H1 (cell line): ENCODE measurements around the gene SLC19A3. TPM values are rescaled to one million over a fixed set of nuclear protein-coding genes. Genes with fewer than 3 reads are reported as not detected.

Source experiments
- CTCF ChIA-PET: fragments of 300-600 bp; sonication (Branson Sonifier 250); formaldehyde crosslinking; loops from one replicate; lab custom pipeline; 2021; ENCODE audit not compliant: partially characterized antibody; lab: Charles Lee
- POLR2A ChIA-PET: fragments of 300-600 bp; sonication (Branson Sonifier 250); formaldehyde crosslinking; loops from one replicate; lab custom pipeline; 2021; ENCODE audit warnings: inconsistent platforms; ENCODE audit not compliant: partially characterized antibody; lab: Charles Lee
- DNase-seq, 2 experiments: peaks; one replicate each; pipeline versions ENCODE4 v3.0.0 to v3.0.0-alpha.2; 2010 to 2022; ENCODE audit warnings: low spot score in 2 of 2, low read depth in 1 of 2, mixed read lengths in 1 of 2
- FAIRE-seq: peaks from 2 replicates; lab custom pipeline; 2011; peaks lifted over from hg19 to GRCh38; lab: Jason Lieb, UNC
- H2AFZ ChIP-seq: 2 replicates; pipeline ENCODE4 v1.8.1; 2012; ENCODE audit warnings: low read length, inconsistent platforms
- H2AK5ac ChIP-seq: 2 replicates; pipeline ENCODE4 v1.6.1; 2013; ENCODE audit warnings: low read depth, low read length
- H2BK120ac ChIP-seq: replicated peaks from 2 replicates; pipeline ENCODE3; 2013; ENCODE audit warnings: low read depth, low read length, inconsistent platforms
- H2BK12ac ChIP-seq: 2 replicates; pipeline ENCODE4 v1.6.1; 2013; ENCODE audit warnings: low read depth, low read length
- H2BK15ac ChIP-seq: 2 replicates; pipeline ENCODE4 v1.6.1; 2013; ENCODE audit warnings: low read length
- H2BK20ac ChIP-seq: 2 replicates; pipeline ENCODE4 v1.6.1; 2013; ENCODE audit warnings: low read length
- H2BK5ac ChIP-seq: 2 replicates; pipeline ENCODE4 v1.6.1; 2013; ENCODE audit warnings: low read depth, low read length
- H3K14ac ChIP-seq: 2 replicates; pipeline ENCODE4 v1.6.1; 2013; ENCODE audit warnings: inconsistent platforms; ENCODE audit not compliant: insufficient read length
- H3K18ac ChIP-seq: 2 replicates; pipeline ENCODE4 v1.6.1; 2013; ENCODE audit warnings: low read length; ENCODE audit errors: extremely low read depth
- H3K23ac ChIP-seq: 2 replicates; pipeline ENCODE4 v1.6.1; 2013; ENCODE audit warnings: inconsistent platforms; ENCODE audit not compliant: insufficient read length
- H3K23me2 ChIP-seq: 2 replicates; pipeline ENCODE4 v1.6.1; 2013; ENCODE audit warnings: low read depth, low read length
- H3K27ac ChIP-seq: 2 replicates; pipeline ENCODE4 v1.6.1; 2011; ENCODE audit warnings: low read depth, low read length, inconsistent platforms
- H3K27me3 ChIP-seq, 4 experiments: replicated peaks in 1 of 4; 1 replicate in 1 of 4; 2 replicates in 3 of 4; pipeline versions ENCODE4 v1.6.1 to v1.8.1; 2011 to 2013; ENCODE audit warnings: low read length in 3 of 4, mild to moderate bottlenecking in 3 of 4, inconsistent platforms in 2 of 4, mixed read lengths in 2 of 4, moderate library complexity in 1 of 4; ENCODE audit not compliant: control insufficient read depth in 3 of 4, insufficient read depth in 3 of 4; ENCODE audit errors: extremely low read depth in 1 of 4
- H3K36me3 ChIP-seq, 4 experiments: 2 replicates each; pipeline versions ENCODE4 v1.6.1 to v1.8.1; 2011 to 2013; ENCODE audit warnings: mild to moderate bottlenecking in 4 of 4, low read length in 3 of 4, moderate library complexity in 2 of 4, control low read depth in 1 of 4, inconsistent platforms in 1 of 4; ENCODE audit not compliant: insufficient read depth in 4 of 4, control insufficient read depth in 2 of 4
- H3K4ac ChIP-seq: replicated peaks from 2 replicates; pipeline ENCODE3; 2013; ENCODE audit warnings: low read length, low read depth, mixed read lengths, inconsistent platforms; ENCODE audit not compliant: insufficient read length
- H3K4me1 ChIP-seq, 4 experiments: replicated peaks in 1 of 4; 1 replicate in 1 of 4; 2 replicates in 3 of 4; pipeline versions ENCODE4 v1.6.1 to v1.8.1; 2011 to 2013; ENCODE audit warnings: low read length in 3 of 4, inconsistent platforms in 2 of 4, mixed read lengths in 1 of 4; ENCODE audit not compliant: insufficient read depth in 4 of 4, control insufficient read depth in 3 of 4
- H3K4me2 ChIP-seq, 2 experiments: 2 replicates each; pipeline versions ENCODE4 v1.6.1 to v1.8.1; 2011 to 2013; ENCODE audit warnings: low read depth in 2 of 2, low read length in 2 of 2, control low read depth in 1 of 2, inconsistent platforms in 1 of 2, mild to moderate bottlenecking in 1 of 2; ENCODE audit not compliant: insufficient read depth in 1 of 2
- H3K4me3 ChIP-seq, 4 experiments: fragments of 200-600, 300-600 bp in 1 of 4; sonication (generic), shearing (Covaris generic), sonication (Bioruptor Twin) in 1 of 4; 2 replicates each; pipeline versions ENCODE4 v1.5.1 to v1.8.1; 2011 to 2016; ENCODE audit warnings: low read length in 4 of 4, low read depth in 3 of 4, control low read depth in 2 of 4, inconsistent platforms in 2 of 4, mild to moderate bottlenecking in 2 of 4, mixed read lengths in 1 of 4, moderate library complexity in 1 of 4; ENCODE audit not compliant: insufficient read depth in 2 of 4; ENCODE audit errors: extremely low read depth in 1 of 4
- H3K56ac ChIP-seq: replicated peaks from 2 replicates; pipeline ENCODE3; 2013; ENCODE audit warnings: low read depth, mild to moderate bottlenecking, mixed read lengths, low read length, inconsistent platforms; ENCODE audit not compliant: insufficient read length
- H3K79me1 ChIP-seq: 2 replicates; pipeline ENCODE4 v1.6.1; 2013; ENCODE audit warnings: low read depth, low read length, control low read depth
- H3K79me2 ChIP-seq, 2 experiments: 2 replicates each; pipeline versions ENCODE4 v1.6.1 to v1.8.1; 2012 to 2013; ENCODE audit warnings: low read length in 2 of 2, mild to moderate bottlenecking in 2 of 2, inconsistent platforms in 1 of 2; ENCODE audit not compliant: insufficient read depth in 2 of 2, control insufficient read depth in 1 of 2
- H3K9ac ChIP-seq, 4 experiments: replicated peaks in 1 of 4; 1 replicate in 1 of 4; 2 replicates in 3 of 4; pipeline versions ENCODE4 v1.6.1 to v1.8.1; 2011 to 2013; ENCODE audit warnings: low read depth in 3 of 4, low read length in 3 of 4, control low read depth in 2 of 4, mild to moderate bottlenecking in 2 of 4, moderate library complexity in 2 of 4, inconsistent platforms in 1 of 4; ENCODE audit errors: extremely low read depth in 1 of 4
- H3K9me3 ChIP-seq, 2 experiments: 2 replicates each; pipeline versions ENCODE4 v1.6.1 to v1.8.1; 2012 to 2013; ENCODE audit warnings: mild to moderate bottlenecking in 2 of 2, moderate library complexity in 2 of 2, control low read depth in 1 of 2, inconsistent platforms in 1 of 2, low read depth in 1 of 2, low read length in 1 of 2, mixed read lengths in 1 of 2; ENCODE audit not compliant: insufficient read depth in 2 of 2
- H4K20me1 ChIP-seq, 2 experiments: replicated peaks in 1 of 2; 2 replicates each; pipeline versions ENCODE3 to v1.8.1; 2011 to 2013; ENCODE audit warnings: inconsistent platforms in 2 of 2, low read length in 2 of 2, mild to moderate bottlenecking in 1 of 2; ENCODE audit not compliant: insufficient read depth in 2 of 2, control insufficient read depth in 1 of 2
- H4K5ac ChIP-seq: 2 replicates; pipeline ENCODE4 v1.6.1; 2013; ENCODE audit warnings: low read length, low read depth, mixed read lengths, inconsistent platforms; ENCODE audit not compliant: insufficient read length
- H4K8ac ChIP-seq: 2 replicates; pipeline ENCODE4 v1.8.0; 2013; ENCODE audit warnings: mild to moderate bottlenecking, moderate library complexity, low read length, inconsistent platforms; ENCODE audit not compliant: insufficient read depth; ENCODE audit errors: extremely low read depth
- H4K91ac ChIP-seq: replicated peaks from 2 replicates; pipeline ENCODE3; 2013; ENCODE audit warnings: low read length, mixed read lengths, inconsistent platforms; ENCODE audit not compliant: insufficient read length
- ATF2 ChIP-seq: IDR thresholded peaks from 2 replicates; pipeline ENCODE4 v1.6.1; 2012; ENCODE audit warnings: low read length, inconsistent platforms
- ATF3 ChIP-seq: IDR thresholded peaks from 2 replicates; pipeline ENCODE4 v1.6.1; 2011; ENCODE audit warnings: low read depth, mild to moderate bottlenecking, low read length; ENCODE audit not compliant: insufficient read depth
- CBX5 ChIP-seq: fragments of 300-800, 300-1000 bp; sonication (generic); IDR thresholded peaks from 2 replicates; pipeline ENCODE4 v1.7.1; 2016; ENCODE audit warnings: antibody characterized with exemption, low read length, low read depth
- CTBP2 ChIP-seq: IDR thresholded peaks from 2 replicates; pipeline ENCODE4 v1.7.0; 2011; ENCODE audit warnings: borderline replicate concordance, mild to moderate bottlenecking, moderate library complexity, mixed read lengths, low read length; ENCODE audit not compliant: insufficient read depth, insufficient read length
- FOSL1 ChIP-seq: IDR thresholded peaks from 2 replicates; pipeline ENCODE4 v1.6.1; 2011; ENCODE audit warnings: mild to moderate bottlenecking, low read depth, low read length, moderate library complexity; ENCODE audit not compliant: insufficient read depth
- GABPA ChIP-seq: IDR thresholded peaks from 2 replicates; pipeline ENCODE4 v1.6.1; 2011; ENCODE audit warnings: mild to moderate bottlenecking, low read length, moderate library complexity, borderline replicate concordance; ENCODE audit not compliant: insufficient read depth
- HDAC6 ChIP-seq: IDR thresholded peaks from one replicate; pipeline ENCODE4 v1.7.1; 2012; ENCODE audit warnings: low read depth, mild to moderate bottlenecking, inconsistent platforms, low read length, moderate library complexity
- MAFK ChIP-seq: IDR thresholded peaks from 2 replicates; pipeline ENCODE4 v1.6.1; 2012; ENCODE audit warnings: low read depth, mild to moderate bottlenecking, improper control_type of control experiment, low read length
- POU5F1 ChIP-seq: IDR thresholded peaks from 2 replicates; pipeline ENCODE4 v1.6.1; 2011; ENCODE audit warnings: low read depth, mild to moderate bottlenecking, low read length, moderate library complexity
- RBBP5 ChIP-seq: IDR thresholded peaks from 2 replicates; pipeline ENCODE4 v1.7.1; 2012; ENCODE audit warnings: low read depth, mild to moderate bottlenecking, inconsistent platforms, low read length, moderate library complexity, borderline replicate concordance
- SRF ChIP-seq: IDR thresholded peaks from 2 replicates; pipeline ENCODE4 v1.6.1; 2011; ENCODE audit warnings: mild to moderate bottlenecking, low read depth, low read length, moderate library complexity
- TAF7 ChIP-seq: optimal IDR thresholded peaks from 2 replicates; pipeline ENCODE3; 2011; ENCODE audit warnings: low read depth, mild to moderate bottlenecking, inconsistent platforms, low read length, moderate library complexity, borderline replicate concordance
- WGBS, 2 experiments: shearing (Covaris generic) in 1 of 2; methylation state at CpG; one replicate each; pipeline versions ENCODE4 v1.1.6 to v1.1.7; 2013 to 2015; ENCODE audit warnings: low lambda C conversion rate in 2 of 2, mixed read lengths in 2 of 2, inconsistent platforms in 1 of 2, low coverage in 1 of 2, missing lambda C conversion rate in 1 of 2; ENCODE audit not compliant: insufficient replicate concordance in 2 of 2, insufficient coverage in 1 of 2, insufficient read length in 1 of 2; ENCODE audit errors: extremely low coverage in 1 of 2, missing lambda C conversion rate in 1 of 2; 5-methylcytosine and 5-hydroxymethylcytosine counted together
- polyA plus RNA-seq, 7 experiments: library from polyadenylated mRNA; depleted of rRNA in 3 of 7; stranded (reverse) in 5 of 7; unstranded in 2 of 7; fragments of >200 nt in 5 of 7; fragments of 200-250 nt in 2 of 7; gene quantifications; 1 replicate in 5 of 7; 2 replicates in 1 of 7; 4 replicates in 1 of 7; pipeline versions ENCODE4 v1.2.1 to v1.2.3, GENCODE V29; 2011 to 2013; ENCODE audit warnings: missing spikeins in 2 of 7, mixed read lengths in 2 of 7
- total RNA-seq: library from RNA; stranded (reverse); fragmentation: NEBNext Ultra II Directional; extraction: Animal tissue kit (Norgen Biotek cat#: 25700); gene quantifications from 2 replicates; pipeline ENCODE4 v1.2.1, GENCODE V29; 2021

The SLC19A3 gene
- total and polyA plus RNA-seq, 2 of the 8 experiments (the other 6 are each of a cell fraction or from before 2014, with no cell fraction given), result 7.0 to 9.8 TPM

GRCh38 chr2:227653419-227653818 lies 64.4 kb downstream of the SLC19A3 start:
- Histone ChIP-seq H2BK5ac (no peak overlapping the region), H2AK5ac (no peak overlapping the region), H2BK15ac (no peak overlapping the region), H3K23ac (no peak overlapping the region), H2BK20ac (no peak overlapping the region), H3K9ac (no peak overlapping the region), H3K9me3 (no peaks in the 10 kb centered on the region), H2BK12ac (no peak overlapping the region), H2BK120ac (no peak overlapping the region), H2AFZ (no peak overlapping the region), H4K5ac (no peak overlapping the region), H3K27ac (no peak overlapping the region), H3K4me3 (no peak overlapping the region), H3K27me3 (no peaks in the 10 kb centered on the region), H4K8ac (no peak overlapping the region), H3K56ac (no peak overlapping the region), H3K4ac (no peak overlapping the region), H3K36me3 (no peaks in the 10 kb centered on the region), H3K4me2 (no peak overlapping the region), H3K18ac (no peak overlapping the region), H3K79me2 (no peaks in the 10 kb centered on the region), H3K79me1 (no peaks in the 10 kb centered on the region), H4K20me1 (no peaks in the 10 kb centered on the region), H3K14ac (no peak overlapping the region), H3K4me1 (no peaks in the 10 kb centered on the region), H4K91ac (no peak overlapping the region), H3K23me2 (no peaks in the 10 kb centered on the region)
- CTCF ChIA-PET, result interaction anchor here (1.8 to 2.0 kb wide), 2 partner anchors 53 to 113 kb away, joined by 5 to 9 read pairs; no protein-coding TSS in a partner anchor
- no peak for FAIRE-seq
- DNase-seq, result no peak
- POLR2A ChIA-PET, result no interaction called here
- 94% methylated on average over 4 of the region's 4 CpGs; no CpG with 5 or more reads in 1 of the 2 experiments for WGBS, 2 experiments
- TF ChIP-seq GABPA (no peak), RBBP5 (no peak), ATF3 (no peak), SRF (no peak), TAF7 (no peak), FOSL1 (no peak), POU5F1 (no peak), CBX5 (no peak), HDAC6 (no peak), ATF2 (no peak), CTBP2 (no peak), MAFK (no peak)
